Dermis blood vessel endothelial cell (primary cell): ENCODE measurements around the gene KRTAP10-9. TPM values are rescaled to one million over a fixed set of nuclear protein-coding genes. Genes with fewer than 3 reads are reported as not detected.
"Not testable (repeated sequence)": the region's sequence is repeated elsewhere in the genome, so short reads cannot be mapped to it uniquely, and the experiment has no call there.

ENCODE experiments used
- DNase-seq: peaks from one replicate; pipeline ENCODE4 v3.0.0; 2010
- total RNA-seq: library from RNA; depleted of rRNA; stranded (reverse); fragments of >200 nt; gene quantifications from 2 replicates; pipeline ENCODE4 v1.2.3, GENCODE V29; 2014

KRTAP10-9 gene
- total RNA-seq, 1 donor from 2014 or later = not detected

- DNase-seq = no peak
These were observed 16.9 kb downstream of the KRTAP10-9 start for GRCh38 chr21:44643741-44644310.

- DNase-seq = no peak
These were observed 18.0 kb downstream of the KRTAP10-9 start for GRCh38 chr21:44644878-44645277.

- not testable (repeated sequence) for DNase-seq
These were observed 19.7 kb downstream of the KRTAP10-9 start, which contains the start of gene KRTAP10-11 for GRCh38 chr21:44646366-44647221. TSS of gene KRTAP10-11 (plus strand) at chr21:44646414. CDS start at chr21:44646459, 45 bp downstream.

- DNase-seq = no peak
These were observed 20.3 kb downstream of the KRTAP10-9 start for GRCh38 chr21:44647222-44647552.

GRCh38 chr21:44648557-44649311 is 21.8 kb downstream of the KRTAP10-9 start:
- DNase-seq = no peak

GRCh38 chr21:44649521-44650100 is 22.7 kb downstream of the KRTAP10-9 start:
- DNase-seq = no peak

GRCh38 chr21:44650265-44650972 is 23.5 kb downstream of the KRTAP10-9 start:
- no peak for DNase-seq

GRCh38 chr21:44650973-44651675 is 24.2 kb downstream of the KRTAP10-9 start:
- DNase-seq = no peak

GRCh38 chr21:44653123-44653522 is 26.2 kb downstream of the KRTAP10-9 start:
- no peak for DNase-seq

GRCh38 chr21:44653656-44654575 is 27.0 kb downstream of the KRTAP10-9 start:
- no peak for DNase-seq

- DNase-seq = no peak
These were observed 27.8 kb downstream of the KRTAP10-9 start, which contains the start of gene KRTAP12-4 for GRCh38 chr21:44654576-44655175. TSS of gene KRTAP12-4 (minus strand) at chr21:44654659. CDS start at chr21:44654614, 45 bp downstream.

- no peak for DNase-seq
These were observed 30.0 kb downstream of the KRTAP10-9 start for GRCh38 chr21:44656868-44657267.

GRCh38 chr21:44657635-44658540 is 31.0 kb downstream of the KRTAP10-9 start, which contains the start of gene KRTAP12-3:
TSS of gene KRTAP12-3 (plus strand) at chr21:44657932. CDS start at chr21:44657980, 48 bp downstream.
- no peak for DNase-seq

- no peak for DNase-seq
These were observed 31.6 kb downstream of the KRTAP10-9 start for GRCh38 chr21:44658541-44658910.

GRCh38 chr21:44658913-44659595 is 32.2 kb downstream of the KRTAP10-9 start:
- no peak for DNase-seq

GRCh38 chr21:44661567-44661966 is 34.7 kb downstream of the KRTAP10-9 start:
- not testable (repeated sequence) for DNase-seq

- DNase-seq = no peak
These were observed 37.8 kb downstream of the KRTAP10-9 start for GRCh38 chr21:44664691-44665090.
